Measurements from ENCODE around the gene EREG. TPM values are rescaled to one million over a fixed set of nuclear protein-coding genes. Genes with fewer than 3 reads are reported as not detected.

EREG gene
- total and polyA plus RNA-seq, 9 of the 15 experiments (the other 6 are each of a cell fraction or from before 2014, with no cell fraction given) = 0.97 to 7.3 (median 2.5) TPM

DNA sequence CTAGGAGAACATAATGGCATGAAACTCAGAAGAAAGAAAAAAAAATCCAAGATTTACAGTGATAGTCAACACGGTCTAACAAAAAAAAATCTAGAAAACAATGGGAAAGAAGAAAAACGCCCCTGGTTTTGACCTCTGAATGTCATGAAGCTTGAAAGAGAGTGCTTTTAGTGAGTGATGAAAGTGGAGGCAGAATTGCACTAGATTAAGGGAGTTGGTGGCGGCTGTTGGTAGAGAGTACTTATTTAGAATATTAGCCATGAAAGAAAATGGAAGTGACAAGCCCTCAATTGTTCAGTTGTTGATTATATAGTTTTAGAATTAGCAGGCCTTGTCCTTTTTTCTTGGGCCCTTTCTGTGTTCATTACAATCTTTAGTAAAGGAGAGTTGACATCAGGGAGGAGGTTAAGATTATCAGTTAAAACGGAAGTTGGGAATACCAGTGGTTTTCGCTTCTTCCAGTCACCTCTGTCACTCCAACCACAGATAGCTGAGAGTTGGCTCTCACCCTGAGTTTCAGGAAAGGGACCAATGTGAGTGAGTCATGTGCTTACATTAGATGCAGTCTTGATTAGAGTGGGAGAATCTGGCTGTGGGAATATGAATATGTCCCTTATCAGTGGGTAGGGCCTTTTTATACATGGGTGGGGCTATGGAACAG, 29.7 kb downstream of the EREG start (continued):
- TF ChIP-seq, protein P1, sequence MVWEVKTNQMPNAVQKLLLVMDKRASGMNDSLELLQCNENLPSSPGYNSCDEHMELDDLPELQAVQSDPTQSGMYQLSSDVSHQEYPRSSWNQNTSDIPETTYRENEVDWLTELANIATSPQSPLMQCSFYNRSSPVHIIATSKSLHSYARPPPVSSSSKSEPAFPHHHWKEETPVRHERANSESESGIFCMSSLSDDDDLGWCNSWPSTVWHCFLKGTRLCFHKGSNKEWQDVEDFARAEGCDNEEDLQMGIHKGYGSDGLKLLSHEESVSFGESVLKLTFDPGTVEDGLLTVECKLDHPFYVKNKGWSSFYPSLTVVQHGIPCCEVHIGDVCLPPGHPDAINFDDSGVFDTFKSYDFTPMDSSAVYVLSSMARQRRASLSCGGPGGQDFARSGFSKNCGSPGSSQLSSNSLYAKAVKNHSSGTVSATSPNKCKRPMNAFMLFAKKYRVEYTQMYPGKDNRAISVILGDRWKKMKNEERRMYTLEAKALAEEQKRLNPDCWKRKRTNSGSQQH (CRISPR knock-in tag; IDR thresholded peaks at IDR 0.05) = no peak
- TF ChIP-seq SMARCA4 (IDR thresholded peaks at IDR 0.05) (peak; percentile 81; the same call in 1 of the 2 replicates), NR2C1 (IDR thresholded peaks at IDR 0.05) (no peak), NR2C1 (tag; IDR thresholded peaks at IDR 0.05) (peak; percentile 38; the same call in 1 of the 2 replicates), MEIS2 (IDR thresholded peaks at IDR 0.05; ENCODE audit: partially characterized antibody) (peak; percentile 16), SMARCC2 (IDR thresholded peaks at IDR 0.05; ENCODE audit: low read depth) (peak; percentile 66; the same call in 1 of the 2 replicates), SMARCB1 (IDR thresholded peaks at IDR 0.05; ENCODE audit: insufficient read length, low read depth) (no peak), ZC3H8 (IDR thresholded peaks at IDR 0.05) (no peak), CREB1 (IDR thresholded peaks at IDR 0.05) (no peak), CREB1 (CRISPR knock-in tag; IDR thresholded peaks at IDR 0.05) (no peak), EP300 (IDR thresholded peaks at IDR 0.05; ENCODE audit: low read length) (peak; percentile 76), ZNF232 (CRISPR knock-in tag; IDR thresholded peaks at IDR 0.05) (no peak), ZNF140 (CRISPR knock-in tag; IDR thresholded peaks at IDR 0.05) (no peak), JUN (IDR thresholded peaks at IDR 0.05; ENCODE audit: borderline replicate concordance, low read depth, low read length) (peak; percentile 71; the same call in 1 of the 2 replicates), JUN (CRISPR knock-in tag; IDR thresholded peaks at IDR 0.05; ENCODE audit: borderline replicate concordance) (no peak), FOXK2 (conservative IDR thresholded peaks at IDR 0.05 in 1 of 2, IDR thresholded peaks at IDR 0.05 in 1 of 2; ENCODE audit: low read depth in 2 of 2) (no peak), RHOXF2B (CRISPR knock-in tag; conservative IDR thresholded peaks at IDR 0.05) (no peak), VEZF1 (CRISPR knock-in tag; IDR thresholded peaks at IDR 0.05) (peak; percentile 9; the same call in 1 of the 2 replicates), HDGF (IDR thresholded peaks at IDR 0.05) (no peak), FOXK1 (CRISPR knock-in tag; IDR thresholded peaks at IDR 0.05; ENCODE audit: borderline replicate concordance) (no peak), ARNT (IDR thresholded peaks at IDR 0.05) (no peak)
- TF ChIP-seq, protein P2, sequence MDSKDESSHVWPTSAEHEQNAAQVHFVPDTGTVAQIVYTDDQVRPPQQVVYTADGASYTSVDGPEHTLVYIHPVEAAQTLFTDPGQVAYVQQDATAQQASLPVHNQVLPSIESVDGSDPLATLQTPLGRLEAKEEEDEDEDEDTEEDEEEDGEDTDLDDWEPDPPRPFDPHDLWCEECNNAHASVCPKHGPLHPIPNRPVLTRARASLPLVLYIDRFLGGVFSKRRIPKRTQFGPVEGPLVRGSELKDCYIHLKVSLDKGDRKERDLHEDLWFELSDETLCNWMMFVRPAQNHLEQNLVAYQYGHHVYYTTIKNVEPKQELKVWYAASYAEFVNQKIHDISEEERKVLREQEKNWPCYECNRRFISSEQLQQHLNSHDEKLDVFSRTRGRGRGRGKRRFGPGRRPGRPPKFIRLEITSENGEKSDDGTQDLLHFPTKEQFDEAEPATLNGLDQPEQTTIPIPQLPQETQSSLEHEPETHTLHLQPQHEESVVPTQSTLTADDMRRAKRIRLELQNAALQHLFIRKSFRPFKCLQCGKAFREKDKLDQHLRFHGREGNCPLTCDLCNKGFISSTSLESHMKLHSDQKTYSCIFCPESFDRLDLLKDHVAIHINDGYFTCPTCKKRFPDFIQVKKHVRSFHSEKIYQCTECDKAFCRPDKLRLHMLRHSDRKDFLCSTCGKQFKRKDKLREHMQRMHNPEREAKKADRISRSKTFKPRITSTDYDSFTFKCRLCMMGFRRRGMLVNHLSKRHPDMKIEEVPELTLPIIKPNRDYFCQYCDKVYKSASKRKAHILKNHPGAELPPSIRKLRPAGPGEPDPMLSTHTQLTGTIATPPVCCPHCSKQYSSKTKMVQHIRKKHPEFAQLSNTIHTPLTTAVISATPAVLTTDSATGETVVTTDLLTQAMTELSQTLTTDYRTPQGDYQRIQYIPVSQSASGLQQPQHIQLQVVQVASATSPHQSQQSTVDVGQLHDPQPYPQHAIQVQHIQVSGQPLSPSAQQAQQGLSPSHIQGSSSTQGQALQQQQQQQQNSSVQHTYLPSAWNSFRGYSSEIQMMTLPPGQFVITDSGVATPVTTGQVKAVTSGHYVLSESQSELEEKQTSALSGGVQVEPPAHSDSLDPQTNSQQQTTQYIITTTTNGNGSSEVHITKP (IDR thresholded peaks at IDR 0.05; ENCODE audit: partially characterized antibody) = no peak
- TF ChIP-seq, protein P3, sequence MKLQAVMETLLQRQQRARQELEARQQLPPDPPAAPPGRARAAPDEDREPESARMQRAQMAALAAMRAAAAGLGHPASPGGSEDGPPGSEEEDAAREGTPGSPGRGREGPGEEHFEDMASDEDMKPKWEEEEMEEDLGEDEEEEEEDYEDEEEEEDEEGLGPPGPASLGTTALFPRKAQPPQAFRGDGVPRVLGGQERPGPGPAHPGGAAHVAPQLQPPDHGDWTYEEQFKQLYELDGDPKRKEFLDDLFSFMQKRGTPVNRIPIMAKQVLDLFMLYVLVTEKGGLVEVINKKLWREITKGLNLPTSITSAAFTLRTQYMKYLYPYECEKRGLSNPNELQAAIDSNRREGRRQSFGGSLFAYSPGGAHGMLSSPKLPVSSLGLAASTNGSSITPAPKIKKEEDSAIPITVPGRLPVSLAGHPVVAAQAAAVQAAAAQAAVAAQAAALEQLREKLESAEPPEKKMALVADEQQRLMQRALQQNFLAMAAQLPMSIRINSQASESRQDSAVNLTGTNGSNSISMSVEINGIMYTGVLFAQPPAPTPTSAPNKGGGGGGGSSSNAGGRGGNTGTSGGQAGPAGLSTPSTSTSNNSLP (IDR thresholded peaks at IDR 0.05; ENCODE audit: borderline replicate concordance, low read depth, low read length) = peak; percentile 77

All from K562 (cell line).